ENCODE measurements around the gene ATF1.
"Not testable (repeated sequence)": the region's sequence is repeated elsewhere in the genome, so short reads cannot be mapped to it uniquely, and the experiment has no call there.

The ATF1 gene

GRCh38 chr12:50753232-50753769, 10.6 kb upstream of the ATF1 start:
- no peak for DNase-seq

GRCh38 chr12:50764286-50765094, 589 bp downstream of the ATF1 start:
- DNase-seq: peak; percentile 75

GRCh38 chr12:50765095-50765911, 1.4 kb downstream of the ATF1 start:
- DNase-seq: peak; percentile 28

- DNase-seq: no peak
These were observed 4.5 kb downstream of the ATF1 start for GRCh38 chr12:50768391-50768790.

GRCh38 chr12:50768813-50769212, 4.9 kb downstream of the ATF1 start:
- not testable (repeated sequence) for DNase-seq

GRCh38 chr12:50771409-50771808, 7.5 kb downstream of the ATF1 start:
- DNase-seq: no peak

- no peak for DNase-seq
These were observed 8.6 kb downstream of the ATF1 start for GRCh38 chr12:50772470-50772869.

GRCh38 chr12:50772877-50773276, 9.0 kb downstream of the ATF1 start:
- DNase-seq: no peak

GRCh38 chr12:50775251-50775650, 11.3 kb downstream of the ATF1 start:
- DNase-seq: no peak

- no peak for DNase-seq
These were observed 13.1 kb downstream of the ATF1 start for GRCh38 chr12:50776749-50777728.

GRCh38 chr12:50778663-50779590, 15.0 kb downstream of the ATF1 start:
- no peak for DNase-seq

- DNase-seq: no peak
These were observed 16.1 kb downstream of the ATF1 start for GRCh38 chr12:50780013-50780412.

- DNase-seq: no peak
These were observed 20.6 kb downstream of the ATF1 start for GRCh38 chr12:50784501-50784900.

GRCh38 chr12:50785406-50786001, 21.6 kb downstream of the ATF1 start:
- no peak for DNase-seq

GRCh38 chr12:50786498-50787231, 22.8 kb downstream of the ATF1 start:
- DNase-seq: no peak

- no peak for DNase-seq
These were observed 23.7 kb downstream of the ATF1 start for GRCh38 chr12:50787618-50788017.

GRCh38 chr12:50788561-50788960, 24.7 kb downstream of the ATF1 start:
- no peak for DNase-seq

- no peak for DNase-seq
These were observed 26.2 kb downstream of the ATF1 start for GRCh38 chr12:50790081-50790480.

GRCh38 chr12:50799908-50800307, 36.0 kb downstream of the ATF1 start:
- DNase-seq: no peak

GRCh38 chr12:50803230-50803875, 39.5 kb downstream of the ATF1 start:
- no peak for DNase-seq

All from stimulated activated CD4-positive, alpha-beta T cell treated with anti-CD3 and anti-CD28 coated beads, Interleukin-1b, Interleukin-23, amount 100 ng/mL, for 48 hours (primary cell).